ENCODE measurements around the gene EFHB. TPM values are rescaled to one million over a fixed set of nuclear protein-coding genes. Genes with fewer than 3 reads are reported as not detected.
"Not testable (repeated sequence)": the region's sequence is repeated elsewhere in the genome, so short reads cannot be mapped to it uniquely, and the experiment has no call there.

The EFHB gene
- total RNA-seq, 2 experiments from 2014 or later = 0.69 to 0.77 TPM

DNA sequence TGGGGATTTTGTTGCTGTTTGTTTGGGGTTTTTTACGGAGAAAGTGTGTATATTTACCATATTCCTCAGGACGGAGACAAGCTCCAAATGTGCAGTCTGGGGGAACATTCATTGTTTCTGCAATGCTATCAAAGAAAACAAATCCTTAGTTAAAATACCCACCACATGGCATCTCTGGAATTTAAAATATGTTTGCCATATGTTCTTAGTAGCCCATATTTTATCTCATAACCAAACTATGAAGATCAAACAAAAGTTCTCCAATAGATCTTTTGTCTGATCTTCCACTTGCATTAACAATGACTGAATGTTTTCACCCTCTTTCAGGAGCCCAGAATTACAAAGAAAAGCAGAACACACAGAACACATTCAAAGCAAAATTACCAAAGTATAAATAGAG lies 35.3 kb downstream of the EFHB start:
- intact Hi-C loops (cut with micrococcal nuclease) = loop anchor here (10.0 kb wide), 1 partner anchor 146 kb away; the partner anchor contains the start of gene KAT2B
- ChIA-PET CTCF (interaction anchor here (0.8 to 1.3 kb wide), 2 partner anchors 10 to 13 kb away, joined by 3 to 4 read pairs; no protein-coding TSS in a partner anchor), POLR2A (no interaction called here)
- H3K27ac Mint-ChIP-seq = no peak overlapping the region
- H3K4me1 Mint-ChIP-seq (ENCODE audit: low read depth) = no peaks in the 10 kb centered on the region
- no peaks in the 10 kb centered on the region for H3K27me3 Mint-ChIP-seq
- ATAC-seq (no peak), DNase-seq (no peak)
- no peak overlapping the region for H3K4me3 Mint-ChIP-seq
- TF ChIP-seq, protein P1, sequence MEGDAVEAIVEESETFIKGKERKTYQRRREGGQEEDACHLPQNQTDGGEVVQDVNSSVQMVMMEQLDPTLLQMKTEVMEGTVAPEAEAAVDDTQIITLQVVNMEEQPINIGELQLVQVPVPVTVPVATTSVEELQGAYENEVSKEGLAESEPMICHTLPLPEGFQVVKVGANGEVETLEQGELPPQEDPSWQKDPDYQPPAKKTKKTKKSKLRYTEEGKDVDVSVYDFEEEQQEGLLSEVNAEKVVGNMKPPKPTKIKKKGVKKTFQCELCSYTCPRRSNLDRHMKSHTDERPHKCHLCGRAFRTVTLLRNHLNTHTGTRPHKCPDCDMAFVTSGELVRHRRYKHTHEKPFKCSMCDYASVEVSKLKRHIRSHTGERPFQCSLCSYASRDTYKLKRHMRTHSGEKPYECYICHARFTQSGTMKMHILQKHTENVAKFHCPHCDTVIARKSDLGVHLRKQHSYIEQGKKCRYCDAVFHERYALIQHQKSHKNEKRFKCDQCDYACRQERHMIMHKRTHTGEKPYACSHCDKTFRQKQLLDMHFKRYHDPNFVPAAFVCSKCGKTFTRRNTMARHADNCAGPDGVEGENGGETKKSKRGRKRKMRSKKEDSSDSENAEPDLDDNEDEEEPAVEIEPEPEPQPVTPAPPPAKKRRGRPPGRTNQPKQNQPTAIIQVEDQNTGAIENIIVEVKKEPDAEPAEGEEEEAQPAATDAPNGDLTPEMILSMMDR (IDR thresholded peaks at IDR 0.05) = no peak
- H3K9me3 Mint-ChIP-seq = no peaks in the 10 kb centered on the region
- H3K36me3 Mint-ChIP-seq (ENCODE audit: low read depth) = no peaks in the 10 kb centered on the region

DNA sequence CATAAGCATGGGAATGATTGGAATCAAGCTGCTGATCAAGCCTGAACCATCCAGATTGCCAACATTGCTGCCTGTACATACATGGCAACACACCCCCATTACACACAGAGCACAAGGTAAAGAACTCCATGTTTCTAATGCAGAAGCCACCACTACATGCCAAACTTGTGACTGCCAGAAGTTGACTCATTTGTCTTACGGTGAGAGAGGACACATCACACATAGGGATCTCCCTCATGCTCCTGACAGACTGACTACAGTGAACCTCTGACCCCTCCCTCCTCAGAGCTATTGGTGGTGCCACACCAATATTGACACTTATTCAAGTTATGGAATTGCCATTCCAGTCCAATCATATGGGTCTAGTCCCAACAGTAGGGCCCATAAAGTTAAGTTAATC lies 42.3 kb downstream of the EFHB start:
- ATAC-seq (no peak), DNase-seq (no peak)
- Mint-ChIP-seq H3K9me3 (no peaks in the 10 kb centered on the region), H3K36me3 (ENCODE audit: low read depth) (no peaks in the 10 kb centered on the region), H3K27me3 (no peaks in the 10 kb centered on the region), H3K4me3 (no peak overlapping the region), H3K27ac (no peak overlapping the region), H3K4me1 (ENCODE audit: low read depth) (no peaks in the 10 kb centered on the region)
- intact Hi-C loops (cut with micrococcal nuclease) = loop anchor here (10.0 kb wide), 1 partner anchor 153 kb away; the partner anchor contains the start of gene KAT2B
- POLR2A ChIA-PET = interaction anchor here (0.5 to 0.6 kb wide), 2 partner anchors 247 to 1423 kb away, joined by 3 read pairs; no protein-coding TSS in a partner anchor
- TF ChIP-seq, protein P1 (IDR thresholded peaks at IDR 0.05) = no peak
- CTCF ChIA-PET = interaction anchor here (1.1 to 1.9 kb wide), 2 partner anchors 25 to 61 kb away, joined by 3 to 6 read pairs; no protein-coding TSS in a partner anchor

DNA sequence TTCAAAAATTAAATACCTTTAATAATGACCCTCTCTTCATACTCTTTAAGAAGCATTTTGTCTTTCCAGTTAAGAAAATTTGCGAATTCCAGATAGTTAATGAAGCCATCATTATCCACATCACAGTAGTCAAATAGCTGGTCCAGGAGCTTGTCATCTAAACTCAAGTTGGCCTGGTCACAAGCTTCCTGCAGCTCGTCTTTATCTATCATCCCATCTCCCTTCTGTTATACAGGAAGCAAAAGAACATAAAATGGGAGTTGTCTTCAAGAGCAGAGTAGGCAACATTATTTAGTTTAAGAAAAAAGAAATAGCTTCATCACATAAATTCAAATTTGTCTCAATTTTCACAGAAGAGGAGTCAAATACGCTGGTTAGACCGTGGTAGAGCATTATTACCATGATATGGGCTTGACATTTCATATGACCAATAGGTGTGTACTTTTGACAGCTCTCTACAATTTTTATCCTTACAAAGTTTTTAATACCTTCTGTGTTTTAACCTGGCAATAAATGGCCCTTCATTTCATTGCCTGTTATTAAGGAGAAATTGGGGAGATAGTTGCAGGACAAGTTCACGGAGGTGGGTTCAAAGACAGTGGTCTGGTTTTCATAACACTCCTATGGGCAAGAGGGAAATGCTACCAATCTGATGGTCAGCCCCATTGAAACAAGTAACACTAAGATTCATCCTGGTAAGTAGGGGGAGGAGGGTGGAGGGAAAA lies 45.4 kb downstream of the EFHB start:
- DNase-seq (no peak), ATAC-seq (no peak)
- ChIA-PET CTCF (interaction anchor here (1.0 to 1.1 kb wide), 2 partner anchors 10 to 248 kb away, joined by 3 read pairs; no protein-coding TSS in a partner anchor), POLR2A (interaction anchor here (0.7 to 0.9 kb wide), 2 partner anchors 40 to 390 kb away, joined by 3 read pairs; no protein-coding TSS in a partner anchor)
- Mint-ChIP-seq H3K36me3 (ENCODE audit: low read depth) (no peaks in the 10 kb centered on the region), H3K27ac (no peak overlapping the region), H3K9me3 (no peaks in the 10 kb centered on the region), H3K4me1 (ENCODE audit: low read depth) (no peaks in the 10 kb centered on the region), H3K4me3 (no peak overlapping the region), H3K27me3 (no peaks in the 10 kb centered on the region)
- TF ChIP-seq, protein P1 (IDR thresholded peaks at IDR 0.05) = no peak
- intact Hi-C loops (cut with micrococcal nuclease) = no loop called here

DNA sequence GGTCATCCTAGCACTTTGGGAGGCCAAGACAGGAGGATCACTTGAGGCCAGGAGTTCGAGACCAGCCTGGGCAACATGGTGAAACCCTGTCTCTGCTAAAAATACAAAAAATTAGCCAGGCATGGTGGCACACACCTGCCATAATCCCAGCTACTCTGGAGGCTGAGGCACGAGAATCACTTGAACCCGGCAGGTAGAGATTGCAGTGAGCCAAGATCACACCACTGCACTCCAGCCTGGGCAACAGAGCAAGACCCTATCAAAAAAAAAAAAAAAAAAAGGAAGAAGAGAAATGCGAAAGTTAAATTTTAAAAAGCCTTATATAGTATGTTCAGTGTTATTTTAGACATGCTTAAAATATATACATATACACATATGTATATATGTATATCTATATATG lies 46.9 kb downstream of the EFHB start:
- intact Hi-C loops (cut with micrococcal nuclease); DNase-seq; POLR2A ChIA-PET; H3K4me1 Mint-ChIP-seq (ENCODE audit: low read depth); H3K9me3 Mint-ChIP-seq; ATAC-seq; H3K27me3 Mint-ChIP-seq; H3K27ac Mint-ChIP-seq; H3K4me3 Mint-ChIP-seq; H3K36me3 Mint-ChIP-seq (ENCODE audit: low read depth): not testable (repeated sequence)
- CTCF ChIA-PET = interaction anchor here (0.6 to 1.5 kb wide), 4 partner anchors 9 to 366 kb away, joined by 3 to 6 read pairs (median 4); no protein-coding TSS in a partner anchor

DNA sequence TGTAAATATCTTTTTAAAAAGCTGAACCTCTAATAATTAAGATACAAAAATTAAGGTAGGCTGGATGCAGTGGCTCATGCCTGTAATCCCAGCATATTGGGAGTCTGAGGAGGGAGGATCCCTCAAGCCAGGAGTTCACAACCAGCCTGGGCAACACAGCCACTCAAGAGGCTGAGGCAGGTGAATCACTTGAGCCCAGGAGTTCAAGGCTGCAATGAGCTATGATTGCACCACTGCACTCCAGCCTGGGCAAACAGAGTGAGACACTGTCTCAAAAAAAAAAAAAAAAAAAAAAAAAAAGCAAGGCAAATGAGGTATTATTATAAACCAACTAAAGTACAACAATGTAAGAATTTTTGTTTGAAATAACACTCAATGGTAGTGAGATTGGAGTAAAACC lies 47.6 kb downstream of the EFHB start:
- H3K9me3 Mint-ChIP-seq = no peaks in the 10 kb centered on the region
- H3K27me3 Mint-ChIP-seq = no peaks in the 10 kb centered on the region
- ATAC-seq (no peak), DNase-seq (no peak)
- ChIA-PET CTCF (interaction anchor here (0.6 to 1.7 kb wide), 10 partner anchors 8 to 460 kb away, joined by 3 to 7 read pairs (median 4); partner anchors contain the start of gene KAT2B), POLR2A (no interaction called here)
- TF ChIP-seq, protein P1 (IDR thresholded peaks at IDR 0.05) = no peak
- H3K27ac Mint-ChIP-seq = no peak overlapping the region
- intact Hi-C loops (cut with micrococcal nuclease) = no loop called here
- no peak overlapping the region for H3K4me3 Mint-ChIP-seq
- no peaks in the 10 kb centered on the region for H3K4me1 Mint-ChIP-seq (ENCODE audit: low read depth)
- H3K36me3 Mint-ChIP-seq (ENCODE audit: low read depth) = no peaks in the 10 kb centered on the region

Data from activated CD8-positive, alpha-beta T cell treated with anti-CD3 and anti-CD28 coated beads for 36 hours (primary cell).